Measurements from ENCODE around the gene CAMK2B.

The CAMK2B gene

DNA sequence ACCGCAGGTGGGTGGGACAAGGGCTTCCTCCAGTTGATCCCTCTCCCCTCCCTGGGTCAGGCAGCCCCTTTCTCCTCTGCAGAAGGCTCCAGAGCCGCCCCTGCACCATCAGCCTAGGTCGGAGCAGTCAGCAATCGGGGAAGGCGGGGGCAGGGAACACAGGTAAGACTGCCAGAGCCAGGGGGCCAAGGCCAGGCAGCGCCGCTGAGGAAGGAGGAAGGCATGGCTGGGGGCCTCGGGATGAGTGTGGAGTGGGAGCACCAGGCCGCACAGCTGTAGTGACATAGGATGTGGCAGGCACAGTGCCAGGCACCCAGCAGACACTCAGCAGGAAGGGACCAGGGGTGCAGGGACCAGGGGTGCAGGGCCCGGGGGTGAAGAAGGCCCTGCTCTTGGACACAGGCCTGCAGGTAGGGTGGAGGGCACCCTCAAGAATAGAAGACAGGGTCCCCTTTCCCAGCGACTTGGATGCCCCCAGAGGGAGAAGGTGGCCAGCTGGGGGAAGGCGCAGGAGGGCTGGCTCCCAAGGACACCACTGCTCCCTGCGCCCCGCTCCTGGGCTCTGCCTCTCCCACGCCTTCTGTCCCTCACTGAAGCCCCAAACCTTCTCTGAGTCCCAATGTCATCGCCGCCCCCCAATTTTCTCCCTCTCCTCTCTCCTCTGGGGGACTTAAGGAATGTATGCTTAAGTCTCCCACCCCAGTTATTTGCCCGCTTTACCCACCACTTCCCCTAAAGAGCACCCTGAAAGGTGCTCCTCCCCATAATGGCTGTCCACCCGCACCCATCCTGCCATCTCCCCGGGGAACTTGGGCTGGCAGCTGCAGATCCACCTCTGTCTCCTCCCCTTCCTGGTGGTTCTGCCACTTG lies 38.5 kb downstream of the CAMK2B start:
- no peak for FAIRE-seq

DNA sequence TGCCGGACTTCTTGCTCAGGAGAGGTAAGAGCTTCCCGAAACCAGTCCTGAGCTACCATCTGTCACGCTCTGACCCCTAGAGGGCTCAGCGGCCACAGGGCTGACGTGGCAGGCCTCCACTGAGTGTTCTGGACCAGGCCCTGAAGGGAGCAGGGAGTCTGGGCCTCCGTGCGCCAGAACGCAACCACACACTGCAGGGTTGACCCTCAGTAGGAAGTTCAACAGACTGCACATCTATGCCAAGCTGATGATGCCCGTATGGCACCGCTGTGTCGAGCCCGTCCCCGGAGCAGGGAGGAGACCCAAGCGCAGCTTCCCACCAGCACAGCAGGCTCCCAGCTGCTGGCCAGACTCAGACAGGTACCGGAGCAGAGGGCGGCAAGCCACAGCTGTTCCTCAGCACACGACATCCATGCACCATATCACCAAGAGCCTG lies 39.2 kb downstream of the CAMK2B start:
- FAIRE-seq, result no peak

DNA sequence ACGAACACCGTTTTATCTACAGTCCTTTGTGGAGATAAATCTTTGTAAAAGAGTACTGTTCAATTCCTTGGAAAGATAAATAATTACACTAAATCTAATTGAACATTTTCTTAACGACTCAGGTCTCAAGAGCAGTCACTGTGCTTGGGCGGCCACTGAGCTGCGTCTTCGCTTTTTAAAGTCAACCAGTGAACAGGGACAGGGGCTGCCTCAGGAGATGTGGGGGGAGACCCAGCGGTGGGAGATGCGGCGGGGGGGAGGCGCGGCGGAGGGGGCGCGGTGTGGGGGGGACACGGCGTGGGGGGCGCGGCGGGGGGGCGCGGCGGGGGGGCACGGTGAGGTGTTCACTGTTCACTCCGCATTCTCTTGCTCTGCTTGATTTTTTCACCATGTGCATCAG lies 39.8 kb downstream of the CAMK2B start:
- no peak for FAIRE-seq

GRCh38 chr7:44284881-44285541 lies 40.4 kb downstream of the CAMK2B start:
- FAIRE-seq, result no peak

DNA sequence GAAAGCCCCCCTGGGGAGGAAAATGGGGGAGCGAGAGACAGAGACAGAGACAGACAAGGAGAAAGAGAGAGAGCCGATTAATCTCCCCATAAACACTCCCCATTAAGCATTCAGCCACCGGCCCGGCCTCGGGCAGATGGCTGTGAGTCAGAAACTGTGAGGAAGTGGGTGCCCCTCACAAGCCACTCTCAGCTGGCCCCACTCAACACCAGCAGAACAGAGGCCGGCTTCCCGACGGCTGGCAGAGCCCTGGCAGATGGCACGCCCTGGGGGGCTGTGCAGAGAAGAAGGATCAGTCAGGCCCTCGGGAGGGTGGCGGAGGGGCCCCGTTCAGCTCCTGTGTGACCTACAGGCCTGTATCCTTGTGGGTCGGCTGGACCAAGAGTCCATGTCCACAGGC lies 41.2 kb downstream of the CAMK2B start:
- no peak for FAIRE-seq

DNA sequence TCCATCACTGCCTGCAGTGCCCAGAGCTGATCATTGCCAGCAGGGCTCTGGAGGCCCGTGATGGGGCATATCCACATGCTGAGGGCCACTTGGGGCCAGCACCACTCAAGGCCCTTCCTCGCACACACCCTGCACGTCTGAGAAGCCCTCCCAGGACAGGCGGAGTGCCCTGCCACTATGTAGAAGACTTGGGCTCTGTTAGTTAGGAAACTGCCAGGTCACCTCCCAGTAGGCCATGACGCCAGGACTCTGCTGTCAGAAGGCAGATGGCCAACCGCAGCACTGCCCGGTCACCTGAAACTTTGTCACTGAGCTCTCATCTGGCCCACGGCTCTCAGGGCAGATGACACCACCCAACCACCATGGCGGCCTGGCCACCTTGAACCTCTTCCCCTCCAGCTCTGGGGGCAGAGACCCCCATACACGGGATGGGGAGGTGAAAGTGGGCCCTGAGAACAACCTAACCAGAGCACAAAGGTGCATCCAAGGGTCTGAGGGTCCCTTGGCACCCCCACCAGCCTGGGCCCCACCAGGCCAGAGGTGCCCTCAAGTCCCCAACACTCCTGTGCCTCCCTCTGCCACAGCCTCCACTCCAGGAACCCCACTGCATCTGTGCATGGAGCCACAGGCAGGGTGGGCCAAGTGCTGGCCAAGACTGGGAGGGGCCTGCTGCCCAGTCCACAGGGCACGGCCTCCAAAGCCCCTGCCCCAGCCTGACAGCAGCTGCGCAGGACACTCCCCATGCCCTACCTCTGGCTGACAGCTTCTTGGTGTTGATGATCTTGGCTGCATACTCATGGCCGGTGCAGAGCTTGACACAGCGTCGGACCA lies 41.8 kb downstream of the CAMK2B start:
- no peak for FAIRE-seq

DNA sequence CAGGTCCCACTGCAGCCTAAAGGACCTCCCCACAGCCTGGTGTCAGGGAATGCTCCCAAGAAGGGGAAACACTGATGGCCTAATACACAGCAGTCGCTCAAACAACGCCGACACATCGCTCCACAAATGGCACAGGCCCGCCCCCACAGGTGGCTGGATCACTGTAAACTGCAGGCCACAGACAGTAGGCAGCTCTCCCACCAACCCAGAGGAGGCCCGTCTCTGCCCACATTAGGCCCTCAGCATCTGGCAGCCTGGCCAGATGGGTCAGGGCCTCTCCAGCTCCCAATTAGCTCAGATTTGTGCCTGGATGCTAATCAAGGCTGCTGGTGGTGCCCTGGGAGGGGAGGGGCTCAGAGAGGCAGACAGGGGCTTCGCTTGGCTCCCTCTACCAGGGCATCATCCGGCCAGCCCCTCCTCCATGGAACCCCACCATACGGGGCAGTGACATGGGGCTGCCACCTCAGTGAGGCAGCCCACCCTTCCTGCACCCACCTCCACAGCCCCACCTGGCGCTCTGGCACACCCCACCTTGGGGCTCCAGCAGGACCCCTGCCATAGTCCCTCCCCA lies 42.7 kb downstream of the CAMK2B start:
- no peak for FAIRE-seq

- FAIRE-seq, result no peak
Observed at GRCh38 chr7:44281811-44282600, 43.4 kb downstream of the CAMK2B start.

DNA sequence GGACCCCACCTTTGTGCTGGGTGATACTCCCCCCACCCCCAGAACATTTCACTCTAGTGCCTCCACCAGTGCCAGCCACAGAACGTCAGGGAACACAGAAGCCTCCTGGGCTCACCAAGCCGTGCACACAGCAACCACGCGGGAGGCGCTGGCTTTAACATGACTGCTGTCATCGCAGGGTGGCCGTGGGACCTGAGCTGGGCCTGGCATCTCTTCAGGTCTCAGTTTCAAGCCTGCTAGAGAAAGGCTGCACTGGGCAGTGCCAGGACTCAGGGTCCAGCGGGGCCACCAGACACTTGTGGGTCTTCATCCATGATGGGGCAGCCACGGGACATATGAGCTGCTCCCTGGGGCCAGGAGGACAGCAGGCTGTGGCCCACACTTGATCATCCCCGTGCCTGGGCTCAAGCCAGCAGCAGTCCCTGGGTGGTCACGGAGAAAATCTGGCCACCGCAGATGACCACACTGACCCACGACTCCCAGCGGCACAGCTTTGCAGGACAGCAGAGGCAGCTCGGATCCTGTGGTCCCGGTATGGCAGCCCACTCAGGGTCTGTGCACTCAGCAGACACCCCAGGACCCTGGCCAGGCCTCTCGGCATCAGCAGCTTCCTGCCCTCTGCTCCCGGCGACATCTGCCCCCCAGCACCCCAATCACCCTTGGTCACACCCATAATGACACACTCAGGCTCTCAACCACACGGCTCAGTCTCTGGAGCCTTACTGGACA lies 44.2 kb downstream of the CAMK2B start:
- FAIRE-seq, result no peak

DNA sequence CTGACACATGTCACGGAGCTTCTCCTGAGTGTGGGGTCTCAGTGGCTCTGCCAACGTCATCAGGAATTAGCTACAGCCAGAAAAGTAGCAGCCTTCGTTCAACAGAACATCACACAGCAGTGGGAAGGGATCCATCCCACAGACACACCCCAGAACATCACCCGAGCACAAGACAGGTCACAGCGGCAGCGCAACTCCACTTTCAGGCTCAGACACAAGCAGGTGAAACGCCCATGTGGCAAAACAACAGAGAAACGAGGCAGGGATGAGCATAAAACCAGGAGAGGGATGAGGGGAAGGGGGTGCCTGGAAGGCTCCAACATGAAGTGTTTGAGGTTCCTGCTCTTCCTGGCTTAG lies 44.8 kb downstream of the CAMK2B start:
- FAIRE-seq, result no peak

GRCh38 chr7:44279731-44280505 lies 45.5 kb downstream of the CAMK2B start:
- FAIRE-seq, result no peak

DNA sequence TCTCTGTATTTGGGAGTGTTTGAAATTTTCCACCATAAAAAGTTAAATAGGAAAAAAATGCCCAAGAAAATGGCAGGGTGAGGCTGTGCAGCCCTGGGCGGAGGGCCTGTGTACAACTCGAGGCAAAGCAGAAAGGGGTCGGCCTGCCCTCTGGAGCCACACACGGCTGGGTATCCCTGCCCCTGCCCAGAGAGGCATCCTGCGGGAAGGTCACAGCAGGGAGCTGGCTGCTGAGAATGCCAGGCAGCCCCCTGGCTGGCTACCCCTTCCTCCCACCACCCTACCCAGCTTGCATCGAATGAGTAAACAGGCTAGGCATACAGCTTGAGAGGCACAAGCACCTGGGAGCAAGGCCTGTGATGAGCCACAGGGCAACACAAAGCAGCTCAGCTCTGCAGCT lies 46.1 kb downstream of the CAMK2B start:
- FAIRE-seq, result no peak

GRCh38 chr7:44278451-44279161 lies 46.8 kb downstream of the CAMK2B start:
- no peak for FAIRE-seq

- no peak for FAIRE-seq
Observed at GRCh38 chr7:44277851-44278250, 47.5 kb downstream of the CAMK2B start.

- FAIRE-seq, result no peak
Observed at GRCh38 chr7:44277391-44277790, 48.0 kb downstream of the CAMK2B start.

GRCh38 chr7:44276571-44277221 lies 48.7 kb downstream of the CAMK2B start:
- no peak for FAIRE-seq

DNA sequence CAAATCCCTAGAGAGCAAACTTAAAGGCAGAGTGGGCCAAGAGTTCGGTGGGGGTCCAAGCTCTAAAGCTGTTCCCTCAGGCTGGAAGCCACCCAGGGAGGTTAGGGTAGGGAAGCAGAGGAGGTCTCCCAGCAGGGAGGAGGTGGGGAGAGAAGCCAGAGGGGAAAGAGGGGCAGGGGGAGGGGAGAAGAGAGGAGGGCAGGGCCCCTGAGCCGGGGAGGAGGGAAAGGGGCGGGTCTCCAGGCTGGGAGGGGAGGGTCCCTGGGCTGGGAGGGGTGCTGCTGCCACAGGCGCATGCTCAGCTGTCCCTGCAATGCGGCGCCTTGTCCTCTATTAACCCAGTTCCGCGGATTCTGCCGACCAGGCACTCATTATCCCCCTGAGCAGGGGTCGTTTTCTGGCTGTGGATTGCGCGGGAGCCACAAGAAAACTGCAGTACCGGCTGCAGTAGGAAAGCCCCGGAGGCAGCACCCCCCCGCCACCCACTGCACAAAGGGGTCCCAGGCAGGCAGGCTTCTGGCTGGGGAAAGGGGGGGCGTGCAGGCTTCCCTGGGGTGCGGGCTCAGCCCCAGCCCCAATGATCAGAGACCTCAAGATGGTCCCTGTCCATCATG lies 49.3 kb downstream of the CAMK2B start:
- FAIRE-seq, result no peak

GRCh38 chr7:44275146-44275545 lies 50.2 kb downstream of the CAMK2B start:
- no peak for FAIRE-seq

- no peak for FAIRE-seq
Observed at GRCh38 chr7:44274623-44274975, 50.8 kb downstream of the CAMK2B start.
